COLO668 (cell line): ENCODE data around the gene PRICKLE2.
A peak's percentile ranks its signal among the peaks of the same experiment; 100 is the strongest.

ENCODE experiments used
- DNase-seq: peaks from one replicate; lab custom pipeline; 2025; ENCODE audit not compliant: unreplicated experiment; lab: John Stamatoyannopoulos, UW

PRICKLE2 gene

DNA sequence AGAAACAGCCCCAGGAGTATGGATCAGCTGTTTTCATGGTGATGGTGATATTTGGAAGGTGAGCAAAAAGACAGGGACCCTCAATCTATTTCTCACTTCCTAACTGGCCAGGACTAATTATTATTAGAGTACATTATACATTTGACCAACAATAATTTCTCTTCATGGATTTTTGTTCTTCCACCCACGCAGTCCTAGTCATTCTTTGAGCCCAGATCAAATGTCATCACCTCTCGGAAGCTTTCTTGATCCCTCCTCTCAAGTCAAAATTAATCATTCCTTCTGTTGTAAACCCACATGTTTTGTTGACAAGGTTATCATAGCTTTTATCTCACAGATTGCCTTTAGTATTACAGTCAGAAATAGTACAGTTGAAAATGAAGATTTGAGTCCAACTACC lies 29.2 kb upstream of the PRICKLE2 start:
- no peak for DNase-seq

DNA sequence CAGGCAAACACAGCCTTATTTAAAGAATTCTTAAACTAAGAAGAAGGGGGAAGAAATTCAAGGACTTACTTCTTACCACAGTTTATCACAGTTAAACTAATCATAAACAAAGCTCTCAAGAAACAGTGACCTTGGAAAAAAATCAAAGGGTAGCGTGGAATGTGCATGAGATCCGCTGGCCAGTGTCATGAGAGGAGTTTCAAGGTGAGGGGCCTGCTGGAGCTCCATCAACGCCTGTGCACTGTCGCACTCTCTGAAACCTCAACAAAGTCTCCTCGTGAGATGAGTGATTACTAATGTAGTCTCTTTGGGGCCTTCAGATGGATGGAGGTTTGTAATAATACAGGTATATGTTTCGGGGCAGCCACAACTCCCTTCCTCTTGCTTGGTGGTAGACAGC lies 28.4 kb upstream of the PRICKLE2 start:
- no peak for DNase-seq

DNA sequence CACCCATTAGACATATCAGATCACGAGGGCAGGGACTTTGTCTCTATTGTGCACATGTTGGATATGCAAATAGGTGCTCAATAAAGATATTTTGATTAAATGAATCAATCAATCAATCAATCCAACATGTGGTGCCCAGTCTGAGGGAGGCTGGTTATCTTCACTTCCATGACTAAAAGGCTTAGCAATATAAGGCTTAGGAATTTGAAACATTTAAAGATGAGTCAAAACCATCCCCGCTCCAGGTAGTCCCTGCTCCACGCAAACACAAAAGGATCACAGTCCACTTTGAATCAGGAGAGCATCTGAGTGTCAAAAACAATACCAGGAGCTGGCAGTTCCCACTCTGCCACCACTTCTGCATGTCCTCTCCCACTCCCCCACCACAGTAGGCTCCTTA lies 25.8 kb upstream of the PRICKLE2 start:
- no peak for DNase-seq

DNA sequence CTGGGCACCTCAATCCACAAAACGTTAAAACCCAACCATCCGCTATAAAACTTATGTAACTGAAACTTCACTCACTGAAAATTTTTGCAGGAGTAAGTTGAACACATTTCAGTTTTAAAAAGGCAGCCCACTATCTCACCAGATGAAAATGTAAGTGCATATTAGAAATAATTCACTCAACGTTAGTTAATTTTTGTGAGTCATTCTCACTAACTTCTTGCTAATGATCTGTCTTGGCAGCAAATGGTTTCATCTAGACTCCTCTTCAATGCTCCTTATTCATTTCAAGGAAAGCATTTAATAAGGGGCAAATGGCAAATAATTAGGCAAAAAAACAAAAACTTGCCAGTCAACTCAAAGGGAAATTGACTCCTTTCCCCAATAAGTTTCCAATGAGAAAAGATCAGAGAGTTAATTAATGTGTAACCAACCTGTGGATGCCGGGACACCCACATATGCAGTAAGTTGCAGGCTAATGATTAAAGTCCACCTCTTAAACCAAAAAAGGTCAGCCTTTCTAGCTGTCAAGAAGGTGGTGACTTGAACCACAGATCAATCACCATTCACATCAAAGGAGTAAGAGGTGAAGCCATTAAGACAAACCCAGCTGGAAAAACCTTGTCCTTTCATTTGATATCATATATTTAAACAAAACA lies 22.9 kb upstream of the PRICKLE2 start:
- DNase-seq: no peak

DNA sequence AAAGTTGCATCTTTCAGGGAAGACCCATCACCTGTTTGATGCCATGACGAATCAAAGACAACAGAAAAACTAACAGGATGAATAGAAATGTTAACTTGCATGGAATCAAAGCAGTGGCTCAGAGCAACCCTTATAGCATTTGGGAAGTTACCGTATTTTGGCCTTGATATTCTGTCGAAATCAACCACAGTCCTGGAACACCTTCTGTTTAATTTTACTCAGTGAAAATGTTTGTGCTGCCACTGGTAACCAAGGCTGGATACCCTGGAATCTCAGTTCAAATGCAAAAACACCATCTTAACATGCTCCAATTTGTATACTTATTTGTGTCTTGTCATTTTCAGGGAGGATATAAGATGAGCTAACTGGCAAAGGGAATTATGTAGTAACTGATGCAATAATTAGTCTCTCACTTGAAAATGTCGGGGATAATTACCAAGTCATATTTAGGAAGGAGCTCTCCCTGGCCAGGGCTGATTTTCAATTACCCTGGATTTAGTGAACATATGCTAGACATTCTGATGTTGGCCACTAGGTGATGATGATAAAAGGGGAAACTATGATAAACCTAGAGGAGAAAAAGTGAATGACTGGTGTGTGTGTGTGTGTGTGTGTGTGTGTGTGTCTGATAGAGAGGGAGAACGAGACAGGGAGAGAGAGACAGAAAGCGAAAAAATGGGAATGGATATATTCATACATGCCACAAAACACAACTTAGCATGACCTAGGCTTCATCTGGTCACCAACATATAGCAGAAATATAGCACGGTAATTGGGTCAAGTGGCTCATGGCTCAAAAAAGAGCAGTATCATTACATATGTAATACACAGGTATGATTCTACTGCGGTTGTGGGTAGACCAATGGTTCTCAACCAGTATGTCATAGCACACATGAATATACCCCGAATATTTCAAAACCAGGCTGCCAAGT lies 19.0 kb upstream of the PRICKLE2 start:
- no peak for DNase-seq

DNA sequence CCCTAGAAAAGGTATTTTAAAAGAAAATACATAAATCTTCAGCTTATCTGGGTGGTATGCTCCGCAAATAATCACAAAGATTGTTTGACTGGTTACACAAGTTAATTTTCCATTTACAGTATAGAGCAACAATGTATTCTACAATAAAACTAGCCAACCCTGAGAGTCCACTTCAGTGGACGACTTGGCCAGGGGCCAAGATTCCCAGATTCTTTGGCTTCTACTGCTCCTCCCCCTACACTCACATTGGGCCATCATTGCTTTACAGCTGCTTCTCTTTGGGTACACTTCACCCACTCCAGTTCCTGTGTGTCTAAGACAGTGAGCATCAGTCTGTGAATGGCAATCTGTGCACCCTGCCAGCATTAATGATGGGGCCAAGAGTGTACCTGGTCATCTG lies 17.2 kb upstream of the PRICKLE2 start:
- peak; percentile 36 for DNase-seq

DNA sequence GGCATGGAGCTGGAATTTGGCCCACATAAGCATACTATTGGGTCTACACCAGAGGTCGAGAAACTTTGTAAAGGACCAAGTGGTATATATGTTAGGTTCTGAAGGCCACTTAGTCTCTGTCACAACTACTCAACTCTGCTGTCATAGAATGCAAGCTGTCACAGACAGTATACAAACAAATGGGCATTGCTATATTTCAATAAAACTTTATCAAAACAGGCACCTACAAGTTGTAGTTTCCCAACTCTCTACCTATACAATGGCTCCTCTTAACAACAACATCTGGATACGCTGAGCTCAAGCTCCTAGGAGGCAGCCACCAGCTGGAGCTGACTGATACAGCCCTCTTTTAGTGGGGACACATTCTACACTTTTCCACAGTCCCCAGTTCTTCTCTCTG lies 15.7 kb upstream of the PRICKLE2 start:
- no peak for DNase-seq

DNA sequence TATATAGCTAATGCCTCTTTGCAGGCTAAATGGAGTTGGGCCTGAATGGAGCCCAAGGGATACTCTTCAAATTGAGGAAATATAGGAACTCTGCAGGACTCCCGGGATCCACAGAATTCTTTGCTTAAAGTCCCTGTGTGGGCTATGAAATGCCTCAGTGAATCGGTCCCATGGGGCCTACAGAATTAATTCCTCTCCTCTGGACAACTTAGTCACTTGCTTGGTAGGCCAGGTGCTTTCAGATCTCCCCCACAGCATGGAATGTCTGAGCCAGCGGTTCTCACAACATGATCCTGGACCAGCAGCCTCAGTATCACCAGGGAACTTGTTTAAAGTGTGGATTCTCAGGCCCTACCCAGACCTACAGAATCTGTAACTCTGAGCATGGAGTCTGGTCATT lies 15.1 kb upstream of the PRICKLE2 start:
- no peak for DNase-seq

DNA sequence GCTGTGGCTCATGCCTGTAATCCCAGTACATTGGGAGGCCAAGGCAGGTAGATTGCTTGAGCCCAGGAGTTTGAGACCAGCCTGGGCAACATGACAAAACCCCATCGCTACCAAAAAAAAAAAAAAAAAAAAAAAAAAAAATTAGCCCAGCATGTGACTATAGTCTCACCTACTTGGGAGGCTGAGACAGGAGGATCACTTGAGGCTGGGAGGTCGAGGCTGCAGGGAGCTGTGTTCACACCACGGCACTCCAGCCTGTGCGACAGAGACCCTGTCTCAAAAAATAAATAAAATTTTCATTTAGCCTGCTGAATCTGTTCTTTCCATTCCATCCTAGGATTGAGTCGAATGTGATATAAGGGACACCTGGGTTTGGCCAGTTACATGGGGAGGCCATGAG lies 14.6 kb upstream of the PRICKLE2 start:
- DNase-seq: no peak

DNA sequence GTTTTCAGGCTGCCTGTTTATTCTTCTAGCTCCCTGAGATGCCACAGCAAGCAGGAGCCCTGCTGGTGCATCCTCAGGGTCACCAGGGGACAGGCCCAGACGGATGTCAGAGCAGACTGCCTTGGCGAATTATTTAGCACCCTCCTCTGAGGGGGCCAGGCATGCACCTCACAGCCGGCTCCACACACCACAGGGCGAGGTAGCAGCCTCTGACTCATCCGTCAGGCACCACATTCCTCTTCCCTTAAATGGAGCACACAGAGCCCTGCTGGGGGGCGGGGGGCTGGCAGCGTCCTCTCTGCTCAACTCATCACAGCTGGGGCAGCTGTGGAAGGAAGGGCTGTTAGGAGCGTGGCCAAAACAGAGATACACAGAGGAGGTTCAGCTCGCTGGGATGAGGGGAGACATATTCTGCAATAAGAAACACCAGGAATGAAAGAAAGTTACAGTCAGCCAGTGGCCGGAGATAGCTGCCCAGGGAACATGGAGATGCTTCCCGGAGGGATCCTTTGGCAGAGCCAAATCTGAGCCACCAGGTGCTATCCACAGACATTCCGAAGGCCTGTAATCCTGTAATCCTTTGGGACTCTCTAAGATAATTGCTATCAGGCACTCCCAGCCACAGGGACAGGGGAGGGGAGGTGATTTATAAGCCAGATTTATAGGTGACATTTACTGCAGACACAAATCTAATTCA lies 13.9 kb upstream of the PRICKLE2 start:
- no peak for DNase-seq

DNA sequence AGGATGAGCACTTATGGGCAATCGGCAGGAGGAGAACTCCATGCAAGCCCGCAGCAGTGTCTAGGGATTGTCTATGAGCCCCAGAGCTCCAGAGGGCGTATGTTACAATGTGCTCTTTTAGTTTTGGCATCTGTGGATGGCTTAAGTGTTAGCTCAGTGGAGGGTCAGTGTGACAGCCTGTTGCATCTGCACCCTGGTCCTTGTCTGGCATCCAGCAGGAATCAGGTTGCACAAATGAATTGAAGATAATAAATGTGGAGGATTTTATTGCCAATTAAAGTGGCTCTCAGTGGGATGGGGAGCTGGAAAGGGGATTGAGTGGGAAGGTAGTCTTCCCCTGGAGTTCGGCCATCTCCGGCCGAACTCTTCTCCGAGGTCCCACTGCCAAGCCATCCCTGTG lies 11.8 kb upstream of the PRICKLE2 start:
- no peak for DNase-seq

DNA sequence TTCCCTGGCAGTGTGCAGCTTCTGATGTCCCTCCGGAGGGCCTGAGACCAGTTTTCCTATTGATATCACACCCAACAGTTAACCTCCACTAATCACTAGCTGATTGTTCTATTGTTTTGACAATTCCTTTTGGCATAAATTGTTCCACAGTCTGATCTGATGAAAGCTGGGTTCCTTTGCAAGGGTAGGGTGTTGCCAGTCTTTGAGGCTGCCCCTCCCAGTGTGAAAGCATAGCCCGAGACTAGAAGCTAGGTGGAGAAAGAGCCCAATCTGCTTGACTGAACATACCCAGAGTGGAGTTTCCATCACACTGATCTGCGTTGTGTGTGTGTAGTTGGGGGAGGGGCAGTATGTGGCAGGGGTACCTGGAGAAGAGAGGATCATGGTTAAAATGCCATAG lies 10.3 kb upstream of the PRICKLE2 start:
- DNase-seq: no peak

DNA sequence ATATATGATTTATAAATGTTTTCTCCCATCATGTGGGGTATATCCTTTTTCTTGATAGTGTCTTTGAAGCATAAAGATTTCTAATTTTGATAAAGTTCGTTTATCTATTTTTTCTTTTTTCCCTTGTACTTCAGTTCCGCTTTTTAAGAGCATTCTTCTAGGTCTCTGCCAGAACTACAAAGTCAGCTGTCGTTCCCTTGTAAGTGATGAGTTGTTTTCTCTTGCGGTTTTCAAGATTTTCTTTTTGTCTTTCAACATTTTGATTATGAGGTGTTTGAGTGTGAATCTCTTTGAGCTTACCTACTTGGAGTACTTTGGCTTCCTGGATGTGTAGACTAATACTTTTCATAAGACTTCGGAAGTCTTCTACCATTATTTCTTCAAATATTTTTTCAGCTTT lies 9.3 kb upstream of the PRICKLE2 start:
- DNase-seq: no peak

DNA sequence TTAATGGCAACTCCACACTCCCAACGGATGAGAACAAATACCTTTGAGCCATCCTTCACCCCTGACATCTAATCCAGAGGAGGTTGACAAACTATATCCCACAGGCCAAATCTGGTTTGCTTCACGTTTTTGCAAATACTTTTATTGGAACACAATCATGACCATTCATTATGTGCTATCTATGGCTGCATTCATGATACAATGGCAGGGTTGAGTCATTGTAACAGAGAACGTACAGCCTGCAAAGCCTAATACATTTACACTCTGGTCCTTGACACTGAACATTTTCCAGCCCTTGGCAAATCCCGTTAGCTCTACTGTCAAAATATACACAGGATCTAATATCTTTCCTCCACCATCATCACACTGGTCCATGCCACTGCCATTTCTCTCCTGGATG lies 7.6 kb upstream of the PRICKLE2 start:
- DNase-seq: no peak

DNA sequence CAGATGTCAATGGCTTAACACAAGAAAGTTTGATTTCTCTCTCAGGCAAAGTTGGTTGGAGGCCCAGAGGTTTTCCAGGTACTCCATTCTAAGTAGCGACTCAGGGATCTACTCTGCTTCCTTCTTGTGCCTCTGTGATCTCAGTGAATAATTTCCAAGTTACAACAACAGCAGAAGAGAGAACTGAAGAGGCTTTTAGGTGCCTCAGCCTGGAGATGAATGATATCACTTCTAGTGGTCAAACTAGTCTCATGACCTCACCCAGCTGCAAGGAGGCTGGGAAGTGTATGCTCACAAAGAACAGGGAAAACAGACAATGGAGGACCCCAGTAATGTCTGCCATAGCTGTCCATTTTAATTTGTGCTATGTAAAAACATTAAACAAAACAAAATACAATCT lies 4.6 kb upstream of the PRICKLE2 start:
- DNase-seq: no peak

DNA sequence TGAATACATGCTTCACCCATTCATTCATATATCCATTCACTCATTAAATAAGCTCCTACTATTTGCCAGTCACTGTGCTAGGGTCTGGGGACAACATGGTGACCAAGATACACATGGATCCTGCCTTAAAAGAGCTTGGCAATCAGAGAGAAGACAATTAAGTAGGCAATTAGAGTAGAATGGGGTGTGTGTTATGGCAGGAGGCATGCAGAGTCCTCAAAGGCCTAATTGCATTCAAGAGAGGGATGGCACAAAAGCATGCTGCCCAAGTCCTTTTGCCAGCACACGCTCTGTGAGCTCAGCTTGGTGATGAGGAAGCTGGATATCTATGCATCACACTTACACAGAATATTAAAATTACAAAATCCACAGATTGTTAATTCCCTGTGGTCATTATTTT lies 2.8 kb upstream of the PRICKLE2 start:
- DNase-seq: no peak

DNA sequence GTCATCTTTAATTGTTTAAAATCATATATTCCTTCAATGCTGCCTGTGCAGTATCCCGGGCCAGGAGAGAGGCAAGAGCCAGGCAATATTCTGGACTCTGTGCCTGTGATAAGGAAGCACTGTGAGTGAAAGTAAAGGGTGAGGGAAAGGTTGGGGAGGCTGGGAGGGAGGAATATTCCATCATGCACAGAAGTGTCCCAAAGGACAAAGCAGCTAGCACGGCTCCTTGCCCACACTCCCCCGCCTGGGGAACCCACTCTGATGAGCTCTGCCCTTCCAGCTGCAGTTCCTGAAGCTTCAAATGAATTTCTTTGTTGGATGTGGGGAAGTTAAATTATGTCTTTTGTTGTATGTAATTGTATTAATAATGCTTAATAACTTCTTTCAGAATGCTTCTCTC lies 1.5 kb upstream of the PRICKLE2 start:
- no peak for DNase-seq

DNA sequence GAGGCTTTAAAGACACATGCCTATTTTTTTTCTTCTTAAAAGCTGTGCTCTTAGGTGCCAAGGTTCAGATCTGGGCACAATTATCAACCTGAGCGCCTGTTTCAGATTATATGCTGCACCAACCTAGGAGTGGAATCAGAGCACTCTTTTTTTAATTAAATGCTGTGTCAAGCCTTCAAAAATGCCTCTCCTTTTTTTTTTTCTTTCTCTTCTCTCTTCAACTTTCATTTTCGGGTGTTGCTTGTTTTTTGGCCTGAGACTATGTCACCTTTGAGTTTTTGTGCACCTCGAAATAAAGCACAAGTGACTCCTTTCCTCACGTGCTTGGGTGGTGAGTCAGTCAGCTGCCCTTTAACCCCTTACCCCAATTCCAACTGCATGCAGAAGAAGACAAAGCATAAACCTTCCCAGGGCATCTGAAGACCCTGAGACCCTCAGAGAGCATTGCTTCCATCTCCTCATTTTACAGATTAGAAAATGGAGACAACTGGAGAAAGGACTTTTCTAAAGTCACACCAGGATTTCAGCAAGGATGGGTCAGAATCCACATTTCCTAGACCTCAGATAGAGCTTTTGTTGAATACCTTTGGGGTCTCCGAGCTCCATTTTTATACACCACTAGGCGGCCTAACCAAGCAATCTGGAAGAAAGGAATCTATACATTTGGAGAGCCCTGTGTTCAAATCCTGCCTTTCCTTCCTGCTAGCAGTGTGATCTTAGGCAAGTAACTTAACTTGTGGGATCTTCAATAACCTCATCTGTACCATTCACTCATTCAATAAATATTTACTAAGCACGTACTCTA lies 631 bp upstream of the PRICKLE2 start:
- no peak for DNase-seq

DNA sequence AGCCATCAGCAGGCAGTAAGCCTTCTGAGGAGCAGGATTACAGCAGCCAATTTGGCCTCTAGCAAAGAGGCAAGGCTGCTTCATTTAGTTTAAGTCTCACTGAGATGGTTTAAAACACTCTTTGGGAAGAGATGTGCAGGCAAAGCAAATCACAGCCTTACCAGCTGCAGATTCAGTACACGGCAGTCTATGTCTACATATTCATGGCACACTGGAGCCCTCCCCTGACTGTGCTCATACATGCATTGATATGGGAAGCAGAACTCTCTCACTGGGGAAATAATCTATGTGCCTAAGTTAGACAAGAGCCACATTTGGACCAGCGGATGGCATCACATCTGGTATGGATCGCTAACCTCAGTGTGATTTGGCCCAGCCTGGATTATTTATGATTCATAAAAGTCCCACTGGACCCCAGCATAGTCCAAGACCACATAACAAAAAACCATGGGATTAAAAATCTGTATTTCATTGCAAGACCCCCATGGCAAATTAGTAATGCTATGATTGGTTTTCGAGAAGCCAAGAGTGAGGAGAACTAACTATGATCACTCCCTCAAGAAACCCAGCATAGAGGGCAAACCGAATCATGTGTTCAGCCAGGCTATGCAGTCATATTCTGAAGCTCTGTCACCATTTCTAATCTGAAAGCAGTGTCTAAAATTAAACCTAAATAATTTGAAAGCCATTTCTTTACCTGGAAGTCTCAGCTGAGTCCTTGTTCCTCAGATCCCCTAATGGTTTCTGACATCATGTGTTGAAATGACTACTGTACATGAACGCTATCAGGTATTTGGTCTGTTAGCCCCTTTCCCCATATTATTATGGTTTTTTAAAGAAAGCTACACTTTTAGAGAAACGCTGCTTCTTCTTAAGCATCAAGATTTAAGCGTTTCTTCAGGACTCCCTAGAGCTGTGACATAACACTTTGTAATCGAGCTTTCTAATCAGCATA lies 1.2 kb downstream of the PRICKLE2 start:
- DNase-seq: no peak

DNA sequence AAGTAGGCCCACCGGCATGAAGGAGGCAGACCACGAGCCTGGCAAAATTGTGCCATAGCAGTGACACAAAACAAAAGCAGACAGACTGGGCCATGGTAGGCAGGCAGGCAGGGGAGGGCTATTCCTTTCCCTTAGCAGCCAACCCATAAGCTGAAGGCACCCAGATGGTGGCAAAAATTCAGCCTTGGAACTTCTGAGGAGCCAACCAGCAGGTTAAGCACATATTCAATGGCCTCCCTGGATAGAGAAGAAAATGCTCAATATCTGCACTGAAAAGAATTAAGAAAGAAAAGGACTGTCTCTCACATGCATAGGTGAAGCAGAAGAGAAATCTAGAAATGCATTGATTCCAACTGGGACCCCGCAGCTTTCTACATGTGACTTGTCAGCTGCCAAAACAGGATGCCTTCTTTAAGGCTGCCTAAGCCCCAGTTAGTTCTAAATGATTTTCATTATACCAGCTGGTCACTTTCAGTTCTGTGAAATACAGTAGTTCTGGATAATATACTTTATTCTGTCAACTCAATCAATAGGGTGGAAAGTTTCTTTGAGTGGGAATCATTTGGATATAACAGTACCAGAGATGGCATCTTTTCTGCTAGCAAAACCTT lies 2.7 kb downstream of the PRICKLE2 start:
- DNase-seq: no peak
